A673 (cell line): ENCODE measurements around the gene TOP3B. TPM values are rescaled to one million over a fixed set of nuclear protein-coding genes. Genes with fewer than 3 reads are reported as not detected.
A peak's percentile ranks its signal among the peaks of the same experiment; 100 is the strongest.

ENCODE experiments used
- BruUV-seq: library from RNA; stranded (reverse); fragments of 400-500 nt; replicated peaks from 2 replicates; lab custom pipeline; 2021; lab: Mats Ljungman, UMichigan
- CTCF ChIA-PET: fragments of 300-600 bp; sonication (Branson Sonifier 250); formaldehyde crosslinking; loops from one replicate; lab custom pipeline; 2022; ENCODE audit warnings: antibody characterized with exemption; lab: Charles Lee
- POLR2A ChIA-PET: fragments of 300-600 bp; sonication (Branson Sonifier 250); formaldehyde crosslinking; loops from one replicate; lab custom pipeline; 2022; ENCODE audit warnings: antibody characterized with exemption; ENCODE audit not compliant: low non-redundant PET; lab: Charles Lee
- DNase-seq: peaks from one replicate; pipeline ENCODE4 v3.0.0-alpha.2; 2015; ENCODE audit warnings: low spot score
- H3K27ac ChIP-seq: fragments of 200-600 bp; sonication (generic); 2 replicates; pipeline ENCODE4 v1.5.1; 2016; ENCODE audit warnings: mixed run types, low read depth, mild to moderate bottlenecking, mixed read lengths, antibody characterized with exemption, low read length; ENCODE audit not compliant: poor library complexity, severe bottlenecking
- H3K27me3 ChIP-seq: fragments of 200-600 bp; sonication (generic); replicated peaks from 2 replicates; pipeline ENCODE4 v1.6.1; 2017; ENCODE audit warnings: mixed run types, low read depth, mild to moderate bottlenecking, mixed read lengths, antibody characterized with exemption, low read length; ENCODE audit not compliant: insufficient read depth, poor library complexity
- H3K36me3 ChIP-seq: fragments of 200-600 bp; sonication (generic); 2 replicates; pipeline ENCODE4 v1.6.1; 2016; ENCODE audit warnings: mixed run types, mild to moderate bottlenecking, mixed read lengths, antibody characterized with exemption, low read length; ENCODE audit not compliant: insufficient read depth, poor library complexity, severe bottlenecking
- H3K4me1 ChIP-seq: fragments of 200-600 bp; sonication (generic); 2 replicates; pipeline ENCODE4 v1.6.1; 2017; ENCODE audit warnings: mixed run types, mild to moderate bottlenecking, mixed read lengths, antibody characterized with exemption, low read length; ENCODE audit not compliant: insufficient read depth, poor library complexity, severe bottlenecking
- H3K4me3 ChIP-seq: fragments of 200-600 bp; sonication (generic); 2 replicates; pipeline ENCODE4 v1.5.1; 2016; ENCODE audit warnings: low read depth, mixed run types, mild to moderate bottlenecking, mixed read lengths, low read length; ENCODE audit not compliant: poor library complexity, severe bottlenecking
- H3K9me3 ChIP-seq: fragments of 200-600 bp; sonication (generic); 2 replicates; pipeline ENCODE4 v1.6.1; 2016; ENCODE audit warnings: mixed run types, low read depth, mild to moderate bottlenecking, mixed read lengths, antibody characterized with exemption, low read length; ENCODE audit not compliant: poor library complexity, severe bottlenecking
- CTCF ChIP-seq: fragments of 300-800, 200-600 bp; sonication (generic); conservative IDR thresholded peaks from 2 replicates; pipeline ENCODE4 v1.5.1; 2017; ENCODE audit warnings: low read depth, mild to moderate bottlenecking, antibody characterized with exemption, low read length, moderate library complexity, mixed read lengths
- EZH2 ChIP-seq: fragments of 200-600 bp; sonication (generic); IDR thresholded peaks from 2 replicates; pipeline ENCODE4 v1.6.1; 2017; ENCODE audit warnings: borderline replicate concordance, low read depth, mild to moderate bottlenecking, mixed read lengths, antibody characterized with exemption, low read length; ENCODE audit not compliant: poor library complexity, severe bottlenecking
- intact Hi-C: fragments of 100-400 bp; cut with micrococcal nuclease; formaldehyde crosslinking; loops from one replicate; pipeline ENCODE4 v1.10.0; 2022; ENCODE audit not compliant: unreplicated experiment
- total RNA-seq: library from RNA; stranded (reverse); gene quantifications from 2 replicates; pipeline ENCODE4 v1.2.3, GENCODE V29; 2021

TOP3B gene
- total RNA-seq, 1 experiment from 2014 or later: 60.2 TPM

DNA sequence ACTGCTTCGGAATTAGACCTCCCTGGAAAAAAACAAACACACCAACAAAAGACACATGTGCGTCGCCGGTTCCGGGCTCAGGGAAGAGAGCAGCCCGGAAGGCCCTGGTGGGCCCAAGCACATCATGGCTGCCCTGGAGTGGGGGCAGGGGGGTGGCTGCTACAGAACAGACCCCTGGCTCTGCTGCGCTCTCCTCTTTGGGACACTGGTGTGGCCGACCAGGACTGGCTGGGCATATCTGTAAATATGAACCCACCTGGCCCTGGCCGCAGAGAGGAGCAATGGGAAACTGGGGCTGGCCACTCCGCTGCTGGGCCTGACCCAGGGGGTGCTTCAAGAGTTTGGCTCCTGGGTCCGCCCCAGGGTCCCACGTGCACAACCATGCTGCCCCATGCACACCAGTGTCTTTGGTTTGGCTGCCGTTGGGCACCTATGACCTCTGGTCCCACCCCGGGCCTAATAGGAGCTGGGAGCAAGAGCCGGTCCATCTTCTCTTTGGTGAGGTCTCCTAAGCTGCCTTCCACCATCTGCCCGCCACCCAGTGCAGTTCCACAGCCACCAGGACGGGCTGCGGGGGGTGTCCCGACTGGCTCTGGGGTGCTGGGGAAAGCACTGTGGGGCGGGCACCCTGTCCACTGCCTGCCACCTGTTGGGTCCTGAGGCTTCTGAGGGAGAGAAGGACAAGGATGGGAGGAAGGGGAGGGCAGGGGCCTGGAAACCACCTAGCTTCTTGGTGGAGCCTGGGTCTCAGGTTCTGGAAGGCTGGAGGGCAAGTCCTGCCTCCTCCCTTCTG is 60.0 kb downstream of the TOP3B start:
- Histone ChIP-seq H3K4me3 (no peak overlapping the region), H3K9me3 (no peaks in the 10 kb centered on the region), H3K4me1 (peaks cover 25% of the 10 kb centered on the region), H3K36me3 (peaks cover 3% of the 10 kb centered on the region), H3K27me3 (no peaks in the 10 kb centered on the region), H3K27ac (no peak overlapping the region)
- CTCF ChIA-PET: interaction anchor here (0.5 kb wide), 1 partner anchor 12 kb away, joined by 4 read pairs; no protein-coding TSS in a partner anchor
- intact Hi-C loops: no loop called here
- POLR2A ChIA-PET: interaction anchor here (0.6 kb wide), 1 partner anchor 235 kb away, joined by 3 read pairs; no protein-coding TSS in a partner anchor
- DNase-seq: no peak
- BruUV-seq: no TSS peak
- no peak for TF ChIP-seq CTCF
- TF ChIP-seq EZH2: no peak

GRCh38 chr22:21921729-21922128 is 60.9 kb downstream of the TOP3B start:
- H3K27ac ChIP-seq: no peak overlapping the region
- H3K27me3 ChIP-seq: no peaks in the 10 kb centered on the region
- H3K9me3 ChIP-seq: no peaks in the 10 kb centered on the region
- DNase-seq: no peak
- ChIA-PET CTCF (no interaction called here), POLR2A (no interaction called here)
- H3K4me1 ChIP-seq: peaks cover 17% of the 10 kb centered on the region
- intact Hi-C loops: no loop called here
- H3K36me3 ChIP-seq: peaks cover 3% of the 10 kb centered on the region
- TF ChIP-seq CTCF: no peak
- no peak for TF ChIP-seq EZH2
- no peak overlapping the region for H3K4me3 ChIP-seq
- TSS peak; percentile 21 for BruUV-seq

DNA sequence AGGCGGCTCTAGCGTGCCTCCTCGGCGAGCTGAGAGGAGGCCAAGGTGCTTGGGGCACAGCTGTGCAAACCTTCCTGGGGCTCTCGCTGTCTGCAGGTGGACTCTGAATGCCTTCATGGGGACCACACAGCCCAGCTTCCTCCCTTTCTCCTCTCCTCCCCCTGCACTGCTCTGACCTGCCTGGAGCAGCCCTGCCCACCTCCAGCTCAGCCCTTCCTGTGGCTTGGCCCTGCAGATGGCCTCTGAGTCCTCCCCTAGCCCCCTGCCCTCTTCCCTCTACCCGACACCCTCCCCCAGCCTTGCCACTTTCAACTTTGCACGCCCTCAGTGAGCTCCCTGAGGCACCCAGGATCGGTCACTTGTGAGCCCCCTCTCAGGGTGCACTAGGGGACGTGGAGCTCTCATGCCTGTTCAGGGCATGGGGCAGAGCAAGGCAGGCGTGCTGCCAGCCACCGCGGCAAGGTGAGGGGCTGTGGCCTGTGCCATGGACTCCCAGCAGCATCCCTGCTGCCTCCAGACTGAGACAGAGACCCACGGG is 61.3 kb downstream of the TOP3B start:
- no peak for DNase-seq
- TF ChIP-seq EZH2 (no peak), CTCF (no peak)
- H3K4me1 ChIP-seq: peaks cover 12% of the 10 kb centered on the region
- no peaks in the 10 kb centered on the region for H3K9me3 ChIP-seq
- intact Hi-C loops: no loop called here
- H3K27me3 ChIP-seq: no peaks in the 10 kb centered on the region
- BruUV-seq: no TSS peak
- ChIA-PET CTCF (no interaction called here), POLR2A (no interaction called here)
- no peak overlapping the region for H3K4me3 ChIP-seq
- peaks cover 3% of the 10 kb centered on the region for H3K36me3 ChIP-seq
- H3K27ac ChIP-seq: no peak overlapping the region
